Endometrial microvascular endothelial cells (primary cell): ENCODE results near the gene GSK3B. TPM values are rescaled to one million over a fixed set of nuclear protein-coding genes. Genes with fewer than 3 reads are reported as not detected.

Experiments
- in situ Hi-C: cut with HindIII; loops from 2 replicates; pipeline ENCODE4 v1.10.0; 2017; ENCODE audit warnings: low sequenced_read_pairs, low pct_unique_long_range_greater_than_20kb; ENCODE audit errors: inconsistent ontology term
- total RNA-seq: library from RNA; depleted of rRNA; stranded (reverse); fragments of >200 nt; gene quantifications from one replicate; pipeline ENCODE4 v1.2.3, GENCODE V29; 2015; ENCODE audit errors: inconsistent ontology term

Gene GSK3B
- total RNA-seq, 1 donor from 2014 or later: 45.3 TPM

DNA sequence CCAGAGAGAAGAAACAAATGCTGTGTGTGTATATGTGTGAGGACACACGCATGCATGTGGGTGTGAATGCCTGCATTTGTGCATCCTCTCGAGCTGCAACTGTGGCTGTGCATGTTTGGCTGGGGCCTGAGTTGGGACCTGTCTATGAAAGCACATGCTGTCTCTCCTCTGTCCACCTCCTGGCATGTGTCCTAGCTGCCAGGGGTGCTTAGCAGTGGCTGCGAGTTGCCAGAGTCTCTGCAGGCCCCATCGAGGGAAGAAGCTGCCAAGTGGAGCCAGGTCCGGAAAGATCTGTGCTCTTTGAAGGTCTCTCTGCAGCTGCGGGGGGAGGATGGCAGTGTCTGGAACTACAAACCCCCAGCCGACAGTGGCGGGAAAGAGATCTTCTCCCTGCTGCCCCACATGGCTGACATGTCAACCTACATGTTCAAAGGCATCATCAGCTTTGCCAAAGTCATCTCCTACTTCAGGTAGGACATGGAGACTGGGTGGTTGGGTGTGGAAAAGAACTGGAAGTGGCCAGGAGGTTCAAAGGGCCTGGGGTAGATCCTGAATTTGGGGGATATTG is 281.7 kb downstream of the GSK3B start:
- in situ Hi-C loops: no loop called here

DNA sequence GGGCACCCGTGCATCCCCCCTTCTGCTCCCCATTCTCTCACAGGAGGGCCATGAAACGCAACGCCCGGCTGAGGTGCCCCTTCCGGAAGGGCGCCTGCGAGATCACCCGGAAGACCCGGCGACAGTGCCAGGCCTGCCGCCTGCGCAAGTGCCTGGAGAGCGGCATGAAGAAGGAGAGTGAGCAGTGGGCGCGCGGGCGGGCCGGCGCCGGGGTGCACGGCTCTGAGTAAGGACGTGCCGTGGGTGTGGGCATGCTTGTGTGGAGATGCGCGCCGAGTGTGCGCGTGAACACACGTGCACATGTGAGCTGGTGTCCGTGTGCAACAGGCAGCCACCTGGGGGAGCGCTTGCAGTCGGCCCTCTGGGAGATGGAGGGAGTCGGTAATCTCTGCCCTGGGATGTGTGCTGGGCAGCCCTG is 284.2 kb downstream of the GSK3B start:
- in situ Hi-C loops: no loop called here

DNA sequence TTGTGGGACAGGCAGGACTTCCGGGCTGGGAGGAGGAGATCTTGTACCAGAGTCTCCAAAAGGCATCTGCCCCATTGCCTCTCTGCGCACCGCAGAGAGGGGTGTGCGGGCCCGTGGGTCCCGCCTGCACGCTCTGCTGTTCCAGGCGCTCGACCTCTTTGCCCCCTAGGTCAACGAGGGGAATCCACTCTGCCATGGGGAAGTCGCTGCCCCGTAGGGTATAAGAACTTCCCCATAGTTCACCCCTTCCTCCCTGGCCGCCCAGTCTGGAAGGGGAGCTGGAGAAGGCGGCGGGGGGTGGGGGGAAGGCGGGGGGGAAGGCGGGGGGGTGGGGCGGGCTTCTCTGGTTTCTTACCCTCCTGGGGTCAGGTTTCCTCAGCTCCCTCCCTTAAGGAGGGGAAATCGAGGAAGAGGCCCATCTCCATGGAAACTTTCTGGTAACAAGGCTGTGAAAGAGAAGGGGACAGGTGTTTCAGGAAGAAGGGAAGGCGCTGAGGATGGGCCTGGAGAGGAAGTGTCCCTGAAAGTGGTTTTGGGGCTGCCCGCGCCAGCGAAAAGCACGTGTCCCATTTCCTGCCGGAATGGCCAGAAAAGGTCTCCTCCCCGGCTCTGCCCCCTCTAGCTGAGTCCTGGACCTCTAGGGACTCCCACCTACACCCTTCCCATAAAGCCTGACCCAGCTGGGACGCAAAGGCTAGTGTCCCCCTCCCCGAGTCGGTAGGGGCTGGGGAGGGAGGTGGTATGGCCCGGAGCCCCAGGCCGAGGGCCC is 284.8 kb downstream of the GSK3B start:
- in situ Hi-C loops: no loop called here

DNA sequence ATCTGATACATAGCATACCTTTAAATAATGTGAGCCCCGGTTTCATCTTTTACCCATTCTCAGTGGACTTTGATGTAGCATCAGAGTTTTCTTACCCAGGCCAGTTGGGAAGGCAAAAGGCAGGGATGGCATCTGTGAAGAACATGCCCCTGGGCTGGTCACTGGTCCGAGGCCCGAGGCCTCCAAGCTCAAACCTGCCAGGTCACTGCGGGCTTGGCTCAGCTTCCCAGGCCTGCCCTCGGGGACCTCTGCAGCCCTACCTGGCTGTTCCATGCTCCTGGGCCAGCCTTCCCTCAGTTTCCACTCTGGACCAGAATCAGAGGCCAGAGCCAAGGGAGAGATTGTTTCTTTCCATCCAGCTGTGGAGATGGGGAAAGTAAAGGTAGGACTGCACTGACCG is 285.4 kb downstream of the GSK3B start:
- in situ Hi-C loops: no loop called here

DNA sequence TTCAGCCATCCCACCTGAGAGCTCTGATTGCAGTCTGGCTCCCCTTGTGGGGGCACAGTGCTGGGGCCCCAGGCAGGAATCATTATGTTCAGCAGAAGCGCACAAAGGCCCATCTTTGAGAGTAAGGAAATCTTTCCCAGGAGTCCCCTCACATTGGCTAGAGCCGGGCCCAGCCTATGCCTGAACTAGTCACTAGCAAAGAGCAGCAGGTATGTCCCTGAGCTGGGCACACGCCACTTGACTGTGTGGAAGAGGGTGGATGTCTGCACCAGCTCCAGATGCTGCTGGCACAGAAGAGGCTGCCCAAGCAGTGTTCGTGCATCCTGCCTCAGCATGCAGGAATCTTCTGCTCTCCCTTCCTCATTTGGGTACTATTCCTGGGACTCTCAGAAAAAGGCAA is 286.0 kb downstream of the GSK3B start:
- in situ Hi-C loops: no loop called here

DNA sequence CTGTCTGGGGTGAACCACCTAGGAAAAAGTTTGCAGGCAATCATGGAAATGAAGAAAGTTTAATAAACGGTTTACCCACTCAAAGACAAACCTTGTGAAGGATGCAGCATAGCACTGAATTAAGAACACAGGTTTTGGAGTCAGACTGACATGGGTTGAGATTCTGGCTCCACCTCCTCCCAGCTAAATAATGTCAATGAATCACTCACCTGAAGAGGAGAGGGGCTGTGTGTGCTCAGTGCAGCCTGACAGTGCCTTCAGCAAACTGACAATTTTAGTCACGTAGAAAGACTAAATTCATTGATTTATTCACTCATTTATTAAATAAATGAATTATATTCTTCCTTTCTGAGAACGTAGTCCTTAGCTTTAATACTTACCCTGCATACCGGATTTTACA is 293.4 kb downstream of the GSK3B start:
- in situ Hi-C loops: no loop called here

DNA sequence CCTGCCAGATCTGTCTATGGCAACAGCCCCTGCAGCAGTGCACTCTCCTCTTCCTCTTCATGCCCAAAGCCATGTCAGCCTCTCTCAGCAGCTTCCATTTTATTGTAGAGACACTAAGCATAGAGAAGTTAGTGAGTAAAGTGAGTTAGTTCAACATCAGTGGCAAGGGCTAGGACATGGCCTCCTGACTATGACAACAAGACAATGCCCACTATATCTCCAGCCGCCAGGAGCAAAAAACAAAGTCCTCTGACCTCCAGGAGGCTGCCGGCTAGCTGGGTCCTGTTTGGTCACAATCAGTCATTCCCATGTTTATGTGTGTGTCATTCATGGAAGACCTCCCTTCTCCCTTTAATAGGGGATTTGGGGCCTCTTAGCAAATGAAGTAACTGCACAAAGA is 297.5 kb downstream of the GSK3B start:
- in situ Hi-C loops: no loop called here

GRCh38 chr3:119796368-119796767 is 297.9 kb downstream of the GSK3B start:
- in situ Hi-C loops: no loop called here

- in situ Hi-C loops: no loop called here
Observed at GRCh38 chr3:119795849-119796248, 298.4 kb downstream of the GSK3B start.

- in situ Hi-C loops: no loop called here
Observed at GRCh38 chr3:119794971-119795612, 299.2 kb downstream of the GSK3B start.

DNA sequence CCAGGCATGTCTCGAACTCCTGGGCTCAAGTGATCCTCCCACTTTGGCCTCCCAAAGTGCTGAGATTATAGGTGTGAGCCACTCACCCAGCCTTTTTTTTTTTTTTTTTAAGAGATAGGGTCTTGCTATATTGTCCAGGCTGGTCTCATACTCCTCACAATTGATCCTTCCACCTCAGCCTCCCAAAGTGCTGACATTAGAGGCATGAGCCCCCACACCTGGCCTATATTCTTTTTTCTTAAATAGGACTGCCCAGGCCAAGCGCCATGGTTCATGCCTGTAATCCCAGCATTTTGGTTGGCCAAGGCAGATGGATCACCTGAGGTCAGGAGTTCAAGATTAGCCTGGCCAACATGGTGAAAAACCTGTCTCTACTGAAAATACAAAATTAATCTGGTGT is 299.8 kb downstream of the GSK3B start:
- in situ Hi-C loops: no loop called here

DNA sequence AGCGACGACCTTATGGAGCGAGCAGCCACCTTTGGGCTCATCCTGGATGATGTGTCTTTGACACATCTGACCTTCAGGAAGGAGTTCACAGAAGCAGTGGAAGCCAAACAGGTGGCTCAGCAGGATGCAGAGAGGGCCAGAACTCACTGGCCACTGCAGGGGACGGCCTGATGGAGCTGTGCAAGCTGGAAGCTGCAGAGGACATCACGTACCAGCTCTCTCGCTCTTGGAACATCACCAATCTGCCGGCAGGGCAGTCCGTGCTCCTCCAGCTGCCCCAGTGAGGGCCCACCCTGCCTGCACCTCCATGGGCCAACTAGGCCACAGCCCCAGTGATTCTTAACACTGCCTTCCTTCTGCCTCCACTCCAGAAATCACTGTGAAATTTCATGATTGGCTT is 302.0 kb downstream of the GSK3B start:
- in situ Hi-C loops: no loop called here

- in situ Hi-C loops: no loop called here
Observed at GRCh38 chr3:119790369-119790768, 303.9 kb downstream of the GSK3B start.

GRCh38 chr3:119786409-119786808 is 307.8 kb downstream of the GSK3B start:
- in situ Hi-C loops: no loop called here

GRCh38 chr3:119783883-119784282 is 310.4 kb downstream of the GSK3B start:
- in situ Hi-C loops: no loop called here

GRCh38 chr3:119783255-119783654 is 311.0 kb downstream of the GSK3B start:
- in situ Hi-C loops: no loop called here

GRCh38 chr3:119782460-119782859 is 311.8 kb downstream of the GSK3B start:
- in situ Hi-C loops: no loop called here

DNA sequence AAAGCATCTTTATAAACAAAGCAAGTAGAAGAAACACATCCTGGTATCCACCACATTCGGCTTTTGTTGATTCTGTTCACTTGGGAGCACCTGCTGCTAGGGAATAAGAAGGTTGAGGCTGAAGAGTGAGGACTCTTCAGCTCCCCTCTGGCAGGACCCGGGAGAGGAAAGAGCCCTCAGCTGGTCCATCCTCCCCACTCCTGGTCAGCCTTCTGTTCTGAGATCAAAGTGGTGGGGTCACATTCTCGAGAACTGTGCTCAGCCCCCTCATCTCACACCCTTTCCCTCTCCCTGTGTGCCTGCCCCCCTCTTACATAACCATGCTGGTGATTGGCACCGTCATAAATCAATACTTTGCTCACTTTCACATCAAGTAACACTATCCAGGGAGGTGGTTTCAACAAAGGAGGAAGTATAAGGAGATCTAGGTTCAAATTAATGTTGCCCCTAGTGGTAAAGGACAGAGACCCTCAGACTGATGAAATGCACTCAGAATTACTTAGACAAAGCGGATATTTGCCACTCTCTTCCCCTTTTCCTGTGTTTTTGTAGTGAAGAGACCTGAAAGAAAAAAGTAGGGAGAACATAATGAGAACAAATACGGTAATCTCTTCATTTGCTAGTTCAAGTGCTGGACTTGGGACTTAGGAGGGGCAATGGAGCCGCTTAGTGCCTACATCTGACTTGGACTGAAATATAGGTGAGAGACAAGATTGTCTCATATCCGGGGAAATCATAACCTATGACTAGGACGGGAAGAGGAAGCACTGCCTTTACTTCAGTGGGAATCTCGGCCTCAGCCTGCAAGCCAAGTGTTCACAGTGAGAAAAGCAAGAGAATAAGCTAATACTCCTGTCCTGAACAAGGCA is 312.7 kb downstream of the GSK3B start, which contains the start of gene NR1I2:
Gene NR1I2, plus strand, starts transcription at position 772 of the 869 bp plus-strand sequence.
- in situ Hi-C loops: no loop called here

DNA sequence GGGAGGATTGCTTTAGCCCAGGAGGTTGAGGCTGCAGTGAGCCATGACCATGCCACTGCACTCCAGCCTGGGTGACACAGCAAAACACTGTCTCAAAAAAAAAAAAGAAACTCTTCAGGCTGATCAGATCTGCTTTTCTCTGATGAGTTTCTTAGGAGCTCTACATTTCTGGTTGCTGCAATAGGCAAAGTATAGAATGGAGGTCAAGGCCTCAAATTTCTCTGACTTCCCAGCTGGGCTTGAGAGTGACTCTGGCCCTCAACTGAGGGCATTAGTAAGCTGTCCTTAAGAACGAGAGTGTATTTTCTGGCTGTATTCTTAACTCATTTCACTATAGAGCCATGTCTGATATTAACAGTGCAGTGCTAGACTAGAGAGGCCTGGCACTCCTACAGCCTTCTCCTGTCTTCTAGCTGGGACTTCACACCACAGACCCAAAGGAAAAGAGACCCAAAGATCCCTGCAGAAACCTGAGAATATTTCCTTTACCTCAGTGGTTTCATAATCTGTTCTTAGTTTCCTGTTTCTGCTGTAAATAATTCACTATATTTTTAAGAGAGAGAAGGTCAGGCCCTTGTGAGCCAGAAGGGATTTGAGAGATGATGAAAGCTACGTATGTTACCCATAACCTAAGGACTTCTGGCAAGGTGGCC is 314.4 kb downstream of the GSK3B start:
- in situ Hi-C loops: no loop called here
